SK-N-SH treated with all-trans-retinoic acid at 6 μM for 48 hours (cell line): ENCODE measurements around the gene SRRT.
"Not testable (repeated sequence)": the region's sequence is repeated elsewhere in the genome, so short reads cannot be mapped to it uniquely, and the experiment has no call there.

Source experiments
- SNAI2 ChIP-seq: fragments of 250-450 bp; sonication (Bioruptor Pico); IDR thresholded peaks from 2 replicates; pipeline ENCODE4 v1.5.0; 2020; ENCODE audit warnings: mild to moderate bottlenecking, moderate library complexity
- ZC3H10 ChIP-seq: fragments of 250-450 bp; sonication (Bioruptor Pico); IDR thresholded peaks from 2 replicates; pipeline ENCODE4 v1.5.1; 2021; ENCODE audit warnings: mild to moderate bottlenecking, moderate library complexity
- ZFP3 ChIP-seq: fragments of 250-450 bp; sonication (Bioruptor Pico); IDR thresholded peaks from 2 replicates; pipeline ENCODE4 v1.5.0; 2020; ENCODE audit warnings: mild to moderate bottlenecking, moderate library complexity

- not testable (repeated sequence) for TF ChIP-seq ZC3H10 (CRISPR knock-in tag); ZFP3 (CRISPR knock-in tag); SNAI2
These were observed 44.4 kb downstream of the SRRT start for GRCh38 chr7:100919335-100919734.
